HepG2 (cell line): Measurements from ENCODE around the gene STK39. TPM values are rescaled to one million over a fixed set of nuclear protein-coding genes. Genes with fewer than 3 reads are reported as not detected.

Experiments
- ARNT ChIP-seq: fragments of 450-650 bp; IDR thresholded peaks from 2 replicates; pipeline ENCODE4 v1.6.1; 2017
- BCL6 ChIP-seq: IDR thresholded peaks from 2 replicates; pipeline ENCODE4 v1.6.1; 2016; ENCODE audit warnings: missing genetic modification reagents, missing compliant biosample characterization
- CEBPB ChIP-seq: IDR thresholded peaks from 2 replicates; pipeline ENCODE4 v1.6.1; 2011; ENCODE audit warnings: low read depth, low read length, improper control_type of control experiment, borderline replicate concordance
- FOXM1 ChIP-seq: sonication (generic); formaldehyde crosslinking; IDR thresholded peaks from 2 replicates; pipeline ENCODE4 v1.5.0; 2020; ENCODE audit warnings: missing genetic modification reagents
- HNRNPL ChIP-seq: fragments of 200-400 bp; formaldehyde crosslinking; IDR thresholded peaks from 2 replicates; pipeline ENCODE4 v1.6.1; 2017; ENCODE audit warnings: mild to moderate bottlenecking, low read depth, low read length
- MTA1 ChIP-seq: sonication (generic); formaldehyde crosslinking; IDR thresholded peaks from 2 replicates; pipeline ENCODE4 v1.4.0; 2020; ENCODE audit warnings: missing genetic modification reagents, mild to moderate bottlenecking, borderline replicate concordance
- NCOA2 ChIP-seq: sonication (generic); formaldehyde crosslinking; IDR thresholded peaks from 2 replicates; pipeline ENCODE4 v1.8.0; 2022; ENCODE audit warnings: inconsistent platforms
- NONO ChIP-seq, 2 experiments: fragments of 450-650 bp in 1 of 2; sonication (generic) in 1 of 2; formaldehyde crosslinking in 1 of 2; IDR thresholded peaks in 1 of 2; conservative IDR thresholded peaks in 1 of 2; 2 replicates each; pipeline versions ENCODE4 v1.6.1 to v1.8.0; 2017 to 2022; ENCODE audit warnings: mild to moderate bottlenecking in 1 of 2, missing genetic modification reagents in 1 of 2, moderate library complexity in 1 of 2
- RBM39 ChIP-seq: fragments of 200-400 bp; formaldehyde crosslinking; IDR thresholded peaks from one replicate; pipeline ENCODE4 v1.6.1; 2018; ENCODE audit warnings: antibody characterized with exemption, mild to moderate bottlenecking, low read depth, low read length; ENCODE audit not compliant: poor library complexity, severe bottlenecking
- RERE ChIP-seq: IDR thresholded peaks from 2 replicates; pipeline ENCODE4 v1.6.1; 2016; ENCODE audit warnings: low read depth, missing genetic modification reagents, missing compliant biosample characterization
- STAG1 ChIP-seq: sonication (generic); formaldehyde crosslinking; IDR thresholded peaks from 2 replicates; pipeline ENCODE4 v1.4.0; 2020; ENCODE audit warnings: missing genetic modification reagents
- THAP7 ChIP-seq: sonication (generic); formaldehyde crosslinking; IDR thresholded peaks from 2 replicates; pipeline ENCODE4 v1.8.1; 2023; ENCODE audit warnings: mild to moderate bottlenecking, missing genetic modification reagents
- XBP1 ChIP-seq: sonication (generic); formaldehyde crosslinking; IDR thresholded peaks from 2 replicates; pipeline ENCODE4 v1.5.0; 2020; ENCODE audit warnings: missing genetic modification reagents
- ZNF546 ChIP-seq: sonication (generic); formaldehyde crosslinking; conservative IDR thresholded peaks from 2 replicates; pipeline ENCODE4 v1.8.1; 2023; ENCODE audit warnings: mild to moderate bottlenecking, missing genetic modification reagents
- ZNF576 ChIP-seq: sonication (generic); formaldehyde crosslinking; IDR thresholded peaks from 2 replicates; pipeline ENCODE4 v1.4.0; 2020; ENCODE audit warnings: mild to moderate bottlenecking, missing genetic modification reagents
- ZNF589 ChIP-seq: sonication (generic); formaldehyde crosslinking; conservative IDR thresholded peaks from 2 replicates; pipeline ENCODE4 v1.8.0; 2022; ENCODE audit warnings: mild to moderate bottlenecking, moderate library complexity, missing genetic modification reagents
- ZNF609 ChIP-seq: sonication (generic); formaldehyde crosslinking; IDR thresholded peaks from 2 replicates; pipeline ENCODE4 v1.4.0; 2020; ENCODE audit warnings: mild to moderate bottlenecking, missing genetic modification reagents, borderline replicate concordance
- polyA plus RNA-seq, 8 experiments: library from polyadenylated mRNA; depleted of rRNA in 3 of 8; stranded (reverse) in 7 of 8; unstranded in 1 of 8; fragments of >200 nt; fragmentation: Illumina TruSeq in 4 of 8; extraction: Trizol in 4 of 8; gene quantifications; 2 replicates each; pipeline versions ENCODE4 v1.2.1 to v1.2.3, GENCODE V29; 2011 to 2016; ENCODE audit warnings: low read depth in 4 of 8, missing spikeins in 1 of 8, mixed read lengths in 1 of 8; ENCODE audit not compliant: insufficient read depth in 1 of 8
- total RNA-seq, 5 experiments: library from RNA; depleted of rRNA; stranded (reverse); fragments of >200 nt; fragmentation: Illumina TruSeq; extraction: Trizol; gene quantifications; 2 replicates each; pipeline ENCODE4 v1.2.3, GENCODE V29; 2016; ENCODE audit warnings: low read depth in 1 of 5

Gene STK39
- total and polyA plus RNA-seq, 2 of the 13 experiments (the other 11 are each of a cell fraction or from before 2014, with no cell fraction given), result 27.3 to 38.4 TPM

GRCh38 chr2:168191955-168192785 lies 55.2 kb downstream of the STK39 start (continued):
- TF ChIP-seq ZNF609, result peak; percentile 75; the same call in 1 of the 2 replicates
- no peak for TF ChIP-seq ARNT
- TF ChIP-seq ZNF589 (CRISPR knock-in tag), result 0 out of 2 replicates have a peak, but pooled peaks have one; percentile 46
- peak; percentile 93 for TF ChIP-seq CEBPB
- no peak for TF ChIP-seq ZNF546 (CRISPR knock-in tag)
- TF ChIP-seq XBP1, result no peak
- no peak for TF ChIP-seq NONO (IDR thresholded peaks at IDR 0.05)
- 0 out of 2 replicates have a peak, but pooled peaks have one; percentile 33 for TF ChIP-seq NONO (CRISPR knock-in tag; conservative IDR thresholded peaks at IDR 0.05)
- TF ChIP-seq RBM39, result no peak
- peak; percentile 83 for TF ChIP-seq NCOA2 (CRISPR knock-in tag)
- TF ChIP-seq BCL6 (CRISPR knock-in tag), result peak; percentile 65
- TF ChIP-seq THAP7 (CRISPR knock-in tag), result 0 out of 2 replicates have a peak, but pooled peaks have one; percentile 61
- TF ChIP-seq RERE, result peak; percentile 67; the same call in 1 of the 2 replicates
- TF ChIP-seq STAG1 (CRISPR knock-in tag), result no peak
- TF ChIP-seq ZNF576 (CRISPR knock-in tag), result no peak
- TF ChIP-seq FOXM1 (CRISPR knock-in tag), result no peak
- TF ChIP-seq HNRNPL, result no peak
- TF ChIP-seq MTA1 (CRISPR knock-in tag), result no peak; the same call in 1 of the 2 replicates
